Stimulated activated CD8-positive, alpha-beta memory T cell treated with anti-CD3 and anti-CD28 coated beads, Interleukin-12 subunit alpha, Interleukin-12 subunit beta, amount 100 ng/mL, for 24 hours (primary cell): Measurements from ENCODE around the gene PIP5K1C.

Experiments used
- DNase-seq: peaks from one replicate; pipeline ENCODE4 v3.0.0-alpha.2; 2020; ENCODE audit errors: extremely low read depth

The PIP5K1C gene

DNA sequence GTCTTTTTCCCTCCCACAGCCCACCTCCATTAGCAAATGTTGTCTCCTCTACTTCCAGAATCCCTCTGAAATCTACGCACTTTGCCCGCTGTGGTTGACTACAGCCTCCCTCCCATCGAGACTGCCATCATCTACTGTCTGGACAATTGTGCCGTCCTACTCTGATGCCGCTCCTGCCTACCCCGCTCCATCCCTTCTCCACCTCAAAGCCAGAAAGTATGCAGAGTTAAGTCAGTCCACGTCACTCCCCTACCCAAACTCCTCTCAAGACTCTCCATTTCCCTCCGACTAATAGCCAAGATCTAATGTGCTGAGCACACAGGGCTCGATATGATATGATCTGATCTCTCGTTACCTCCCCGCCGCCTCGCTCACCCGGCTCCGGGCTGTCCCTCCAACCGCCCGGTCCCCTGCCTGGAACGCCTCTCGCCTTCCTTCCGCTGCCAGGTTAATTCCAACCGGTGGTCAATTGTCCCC, 74.2 kb downstream of the PIP5K1C start:
- no peak for DNase-seq

DNA sequence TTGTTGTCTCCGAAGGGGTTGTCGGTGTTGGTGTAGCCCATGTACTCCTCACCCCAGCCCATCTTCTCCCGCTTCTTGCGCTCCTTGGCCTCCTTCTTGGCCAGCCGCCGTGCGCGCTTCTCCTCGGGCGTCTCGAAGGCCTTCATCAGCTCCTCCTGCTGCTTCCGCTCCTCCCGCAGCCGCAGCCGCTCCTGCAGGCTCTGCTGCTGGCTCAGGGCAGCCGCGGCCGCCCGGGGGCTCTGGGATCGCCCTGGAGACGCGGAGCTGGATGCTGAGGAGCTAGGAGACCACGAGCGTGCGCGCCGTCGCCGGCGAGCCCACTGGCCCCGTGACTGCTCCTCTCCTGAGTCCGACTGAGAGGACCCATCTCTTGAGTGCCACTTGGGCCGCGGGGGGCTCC, 76.6 kb downstream of the PIP5K1C start:
- no peak for DNase-seq

DNA sequence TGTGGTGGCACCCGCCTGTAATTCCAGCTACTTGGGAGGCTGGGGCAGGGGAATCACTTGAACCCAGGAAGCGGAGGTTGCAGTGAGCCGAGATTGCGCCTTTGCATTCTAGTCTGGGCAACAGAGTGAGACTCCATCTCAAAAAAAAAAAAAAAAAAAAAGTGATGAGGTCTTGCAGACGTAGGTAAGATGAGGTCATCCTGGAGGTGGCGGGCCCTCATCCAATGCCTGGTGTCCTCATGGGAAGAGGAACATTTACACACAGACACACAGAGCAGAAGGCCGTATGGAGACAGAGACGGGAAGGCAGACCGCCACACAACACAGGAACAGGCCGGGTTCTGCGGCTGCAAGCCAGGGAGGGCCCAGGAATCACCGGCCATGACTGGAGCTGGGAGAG, 78.0 kb downstream of the PIP5K1C start:
- DNase-seq, result no peak

DNA sequence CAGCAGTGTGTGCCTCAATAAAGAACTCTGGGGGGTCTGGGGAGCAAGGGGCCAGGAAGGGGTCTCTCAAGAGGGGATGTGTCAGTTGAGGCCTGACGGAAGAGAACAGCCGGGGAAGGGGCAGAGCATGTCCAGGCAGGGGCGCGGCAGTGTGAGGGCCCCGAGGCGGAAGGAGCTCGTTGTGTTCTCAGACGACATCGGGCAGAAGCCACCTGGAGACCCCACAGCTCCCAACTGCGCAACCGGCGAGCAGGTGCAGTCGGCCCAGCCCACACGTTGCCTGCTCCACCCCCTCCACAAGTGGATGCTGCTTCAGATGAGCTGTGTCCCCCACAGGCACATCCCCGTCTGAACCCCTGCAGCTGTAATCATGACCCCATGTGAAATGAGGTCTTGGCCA, 78.6 kb downstream of the PIP5K1C start:
- DNase-seq, result no peak

DNA sequence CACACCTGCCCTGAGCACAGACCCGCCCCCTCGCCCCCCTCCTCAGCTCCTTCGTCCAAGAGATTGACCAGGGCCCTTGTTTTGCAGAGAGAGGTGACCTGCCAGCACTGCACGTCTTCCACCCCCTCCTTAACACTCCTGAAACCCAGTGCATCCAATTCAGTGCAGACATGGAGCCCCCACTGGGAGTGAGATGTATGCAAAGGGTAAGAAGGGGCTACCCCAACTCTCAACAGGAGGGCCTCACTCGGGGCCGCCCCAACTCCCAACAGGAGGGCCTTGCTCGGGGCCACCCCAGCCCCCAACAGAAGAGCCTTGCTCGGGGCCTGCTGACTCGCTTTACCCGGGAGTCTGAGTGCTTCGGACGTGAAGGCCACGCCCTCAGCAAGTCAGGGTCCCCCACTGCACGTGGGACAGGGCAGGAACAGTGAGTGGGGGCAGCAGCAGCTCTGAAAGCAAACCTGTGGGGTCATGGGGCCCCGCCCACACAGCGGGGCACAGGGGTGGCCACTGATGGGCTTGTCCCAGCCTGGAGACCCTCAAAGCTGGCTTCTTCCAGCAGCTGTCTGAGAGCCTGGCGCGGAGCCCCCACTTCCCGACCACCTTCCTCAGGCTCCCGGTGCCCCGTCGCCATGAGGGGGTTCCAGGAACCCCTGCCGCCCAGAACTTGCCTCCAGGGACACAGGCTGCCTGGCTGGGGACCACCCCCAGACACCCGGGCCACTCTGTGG, 79.3 kb downstream of the PIP5K1C start:
- DNase-seq, result no peak

DNA sequence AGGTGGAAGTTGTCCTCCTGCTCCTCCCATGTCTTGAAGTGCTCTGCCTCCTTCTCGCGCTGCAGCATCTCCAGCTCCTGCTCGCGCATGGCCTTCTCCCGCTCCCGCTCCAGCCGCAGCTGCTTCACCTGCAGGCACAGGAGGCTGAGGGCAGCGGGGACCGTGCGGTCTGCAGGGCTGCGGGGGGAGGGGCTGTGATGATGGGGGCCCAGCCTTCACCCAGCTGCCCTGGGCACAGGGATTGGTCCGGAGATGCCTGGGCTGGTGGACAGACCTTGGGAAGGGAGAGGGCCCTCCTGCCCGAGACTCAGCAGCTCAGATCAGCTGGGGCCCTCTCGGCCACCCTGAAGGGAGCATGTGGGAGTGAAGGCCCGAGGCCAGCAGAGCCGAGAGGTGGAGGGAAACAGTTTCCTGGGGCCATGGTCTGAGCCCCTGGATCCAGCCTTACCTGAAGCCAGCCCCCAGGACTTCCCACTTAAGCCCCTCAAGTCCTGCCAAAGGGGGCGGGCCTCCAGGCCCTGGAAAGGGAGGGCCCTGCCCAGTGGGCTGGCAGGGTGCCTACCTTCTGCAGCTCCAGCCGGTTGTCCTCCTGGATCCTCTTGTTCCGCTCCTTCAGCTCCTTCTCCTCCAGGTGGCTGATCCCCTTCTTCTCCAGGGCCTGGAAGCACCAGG, 80.0 kb downstream of the PIP5K1C start:
- DNase-seq, result no peak

DNA sequence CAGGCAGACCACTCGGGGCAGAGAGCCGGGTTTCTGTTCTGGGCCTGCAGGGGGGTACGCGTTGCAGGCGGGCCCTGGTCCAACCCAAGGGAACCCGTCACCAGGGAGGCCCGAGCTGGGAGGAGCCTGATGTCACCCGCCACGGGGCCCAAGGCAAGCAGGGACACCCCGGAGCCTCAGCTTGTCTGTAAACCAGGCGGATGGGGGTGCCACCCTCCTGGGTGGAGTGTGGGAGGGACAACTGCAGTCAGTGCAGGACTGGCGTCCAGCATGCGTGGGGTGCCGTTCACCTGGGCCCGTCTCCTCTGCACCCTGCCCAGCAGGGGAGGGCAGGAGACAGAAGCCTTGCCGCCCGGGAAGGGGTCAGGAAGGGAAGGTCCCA, 80.6 kb downstream of the PIP5K1C start:
- no peak for DNase-seq

DNA sequence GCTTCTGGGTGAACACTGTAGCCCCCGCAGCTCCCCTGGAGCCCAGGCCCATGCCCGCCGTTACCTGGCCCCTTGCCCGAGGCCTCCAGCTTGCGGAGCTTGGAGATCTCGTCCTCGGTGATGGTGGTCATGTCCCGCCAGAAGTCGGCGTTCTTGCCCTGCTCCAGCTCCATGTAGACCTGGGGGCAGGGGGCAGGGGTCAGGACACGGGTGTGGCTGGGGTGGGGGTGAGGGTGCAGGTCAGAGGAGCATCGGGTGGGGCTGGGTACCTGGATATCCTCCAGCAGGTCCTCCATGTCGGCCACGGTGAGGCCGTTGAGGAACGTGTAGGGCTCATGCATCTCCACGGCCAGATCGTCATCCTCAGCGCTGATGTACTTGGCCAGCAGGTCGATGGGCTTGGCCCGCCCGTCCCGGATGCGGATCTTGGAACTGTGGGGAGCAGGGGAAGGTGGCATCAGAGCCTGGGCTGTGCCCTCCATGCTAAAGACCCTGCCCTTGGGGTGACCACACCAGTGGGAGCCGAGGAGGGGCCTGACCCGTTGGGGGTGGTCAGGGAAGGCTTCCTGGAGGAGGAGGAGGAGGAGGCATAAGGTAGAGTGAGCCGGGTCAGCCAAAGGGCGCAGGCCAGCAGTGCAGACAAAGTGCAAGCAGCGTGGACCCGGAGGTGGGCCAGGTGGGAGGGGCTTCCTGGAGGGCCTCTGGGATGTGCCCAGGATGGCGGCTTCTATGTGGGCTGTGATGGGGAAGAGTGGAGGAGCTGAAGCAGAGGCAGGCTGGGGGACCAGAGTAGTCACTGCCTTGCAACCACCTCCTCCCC, 81.2 kb downstream of the PIP5K1C start:
- no peak for DNase-seq

DNA sequence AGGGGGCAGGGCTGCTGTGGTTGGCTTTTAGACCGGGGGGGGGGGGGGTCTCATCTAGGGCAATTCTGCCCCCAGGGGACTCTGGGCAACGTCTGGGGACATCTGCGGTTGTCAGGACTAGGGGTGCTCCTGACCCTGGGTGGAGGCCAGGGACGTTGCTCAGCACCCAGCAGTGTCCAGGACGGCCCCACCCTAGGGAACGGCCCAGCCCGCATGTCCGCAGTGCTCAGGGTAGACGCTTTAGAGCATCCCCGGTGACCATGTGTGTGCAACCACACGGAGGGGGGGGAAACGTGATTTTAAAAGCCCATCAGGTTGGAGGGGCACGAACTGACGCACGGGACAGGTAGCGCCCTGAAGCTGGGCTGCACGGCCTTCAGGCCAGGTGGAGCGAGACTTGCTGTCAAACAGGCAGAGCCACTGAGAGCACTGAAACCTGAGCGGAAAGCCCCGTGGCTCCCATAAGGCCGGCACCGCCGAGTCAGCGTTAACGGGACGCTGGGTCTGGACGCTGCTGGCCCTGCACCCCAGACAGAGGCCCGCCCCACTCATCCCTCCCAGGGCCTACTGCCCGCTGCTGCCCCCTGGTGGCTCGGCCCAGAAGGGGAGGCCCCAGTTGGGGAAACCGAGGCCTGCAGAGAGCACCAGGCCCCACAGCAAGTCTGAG, 82.0 kb downstream of the PIP5K1C start:
- DNase-seq, result no peak

DNA sequence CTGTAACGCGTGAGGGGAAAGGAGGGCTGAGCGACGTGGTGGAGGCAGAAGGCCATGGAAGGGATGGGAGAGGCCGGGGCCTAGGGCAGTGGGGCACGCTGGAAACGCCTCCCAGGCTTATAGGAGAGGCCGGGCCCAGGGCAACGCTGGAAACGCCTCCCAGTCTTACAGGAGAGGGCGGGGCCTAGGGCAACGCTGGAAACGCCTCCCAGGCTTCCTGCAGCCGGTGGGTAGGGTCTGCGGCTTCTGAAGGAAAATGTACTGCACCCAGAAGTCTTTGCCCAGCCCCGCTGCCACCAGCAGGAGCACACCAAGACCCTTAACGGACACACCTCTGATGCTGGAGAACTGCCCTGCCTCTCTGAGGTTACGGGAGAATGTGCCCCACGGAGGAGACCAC, 82.8 kb downstream of the PIP5K1C start:
- DNase-seq, result no peak

DNA sequence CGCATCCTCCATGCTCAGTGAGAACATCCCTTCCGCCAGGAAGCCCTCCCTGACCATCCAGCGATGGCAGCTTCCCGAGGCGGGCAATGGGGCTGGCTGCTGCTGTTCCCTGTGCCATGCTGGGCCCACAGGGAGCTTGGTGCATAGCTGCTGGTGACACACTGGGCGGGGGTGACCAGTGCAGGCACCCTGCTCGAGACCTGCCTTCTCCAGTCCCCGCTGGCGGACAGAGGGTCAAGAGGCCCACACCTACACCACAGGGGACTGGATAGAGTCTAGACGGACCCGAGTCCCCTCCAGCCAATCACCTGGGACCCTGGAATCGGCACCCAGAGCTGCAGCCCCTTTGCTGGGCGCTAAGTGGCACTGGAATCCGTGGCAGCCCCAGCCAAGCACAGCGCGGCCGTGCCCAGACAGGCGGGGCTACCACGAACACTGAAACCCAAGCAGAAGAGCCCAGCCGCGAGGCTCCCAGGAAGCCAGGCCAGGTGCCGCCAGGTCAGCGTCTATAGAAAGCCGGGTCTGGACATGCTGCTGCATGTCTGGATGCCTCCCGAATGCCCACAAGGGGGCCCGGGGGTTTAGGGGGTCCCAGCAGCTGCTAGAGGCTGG, 84.6 kb downstream of the PIP5K1C start:
- DNase-seq, result no peak

DNA sequence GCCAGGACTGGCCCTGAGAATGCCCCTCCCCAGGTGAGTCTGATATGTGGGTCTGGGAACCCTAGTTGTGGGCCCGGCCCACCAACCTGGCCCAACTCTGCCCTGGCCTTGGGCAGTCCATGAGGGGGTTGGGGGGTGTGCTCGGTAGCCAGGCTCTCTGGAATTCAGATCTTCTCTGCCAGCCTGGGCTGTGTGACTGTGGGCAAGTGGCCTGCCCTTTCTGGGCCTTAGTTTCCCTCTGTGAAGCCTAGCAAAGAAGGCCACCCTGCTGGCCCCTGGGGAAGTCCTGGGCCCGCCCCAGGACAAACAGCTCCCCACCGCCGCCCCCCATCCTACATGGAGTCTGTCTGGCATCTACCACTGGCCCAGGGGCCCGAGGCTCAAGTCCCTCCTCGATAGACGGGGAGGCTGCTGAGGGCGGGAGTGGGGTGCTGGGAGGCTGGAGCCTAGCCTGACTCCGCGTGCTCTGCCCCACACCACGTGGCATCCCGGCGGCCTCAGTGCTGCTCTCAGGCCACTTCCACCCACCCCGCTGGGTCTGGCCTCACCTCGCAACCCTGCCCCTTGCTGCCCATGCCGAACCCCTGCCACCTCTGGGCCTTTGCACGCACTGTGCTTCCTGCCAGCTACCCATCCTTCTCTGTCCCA, 85.3 kb downstream of the PIP5K1C start:
- no peak for DNase-seq

DNA sequence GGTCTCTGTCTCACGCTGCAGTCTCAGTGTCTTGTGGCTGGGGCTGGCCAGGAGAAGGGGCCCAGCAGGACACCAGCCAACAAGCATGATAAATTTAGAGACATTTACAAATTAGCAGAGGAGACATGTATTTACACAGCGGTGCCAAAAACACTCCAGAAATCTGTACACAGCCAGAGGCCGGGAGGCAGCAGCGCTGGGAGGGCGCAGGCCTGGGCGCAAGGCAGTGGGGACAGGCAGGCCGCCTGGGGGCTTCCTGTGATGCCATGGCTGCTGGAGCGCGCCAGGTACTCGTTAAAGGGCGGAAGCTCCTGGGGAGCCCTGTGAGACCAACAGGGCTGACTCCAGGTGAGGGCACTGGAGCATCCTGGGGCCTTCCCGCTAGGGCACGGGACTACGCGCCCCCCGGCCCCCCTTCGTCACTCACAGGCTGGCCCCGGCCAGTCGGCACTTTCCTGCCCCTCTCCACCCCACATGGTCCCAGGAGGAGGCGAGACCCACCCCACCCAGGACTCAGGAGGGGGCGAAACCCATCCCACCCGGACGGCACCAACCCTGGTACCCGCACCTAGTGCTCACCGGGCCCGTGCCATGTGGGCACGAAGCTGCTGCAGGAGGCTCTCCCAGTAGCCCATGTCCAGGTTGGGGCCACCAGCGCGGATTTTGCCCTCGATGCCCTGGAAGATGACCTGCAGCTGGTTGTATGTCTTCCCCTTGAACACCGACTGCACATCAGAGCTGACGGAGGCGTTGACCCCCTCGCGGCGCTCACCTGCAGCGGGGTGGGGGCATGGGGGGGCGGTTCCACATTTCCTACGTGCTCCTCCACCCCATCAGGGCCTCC, 86.2 kb downstream of the PIP5K1C start:
- no peak for DNase-seq

DNA sequence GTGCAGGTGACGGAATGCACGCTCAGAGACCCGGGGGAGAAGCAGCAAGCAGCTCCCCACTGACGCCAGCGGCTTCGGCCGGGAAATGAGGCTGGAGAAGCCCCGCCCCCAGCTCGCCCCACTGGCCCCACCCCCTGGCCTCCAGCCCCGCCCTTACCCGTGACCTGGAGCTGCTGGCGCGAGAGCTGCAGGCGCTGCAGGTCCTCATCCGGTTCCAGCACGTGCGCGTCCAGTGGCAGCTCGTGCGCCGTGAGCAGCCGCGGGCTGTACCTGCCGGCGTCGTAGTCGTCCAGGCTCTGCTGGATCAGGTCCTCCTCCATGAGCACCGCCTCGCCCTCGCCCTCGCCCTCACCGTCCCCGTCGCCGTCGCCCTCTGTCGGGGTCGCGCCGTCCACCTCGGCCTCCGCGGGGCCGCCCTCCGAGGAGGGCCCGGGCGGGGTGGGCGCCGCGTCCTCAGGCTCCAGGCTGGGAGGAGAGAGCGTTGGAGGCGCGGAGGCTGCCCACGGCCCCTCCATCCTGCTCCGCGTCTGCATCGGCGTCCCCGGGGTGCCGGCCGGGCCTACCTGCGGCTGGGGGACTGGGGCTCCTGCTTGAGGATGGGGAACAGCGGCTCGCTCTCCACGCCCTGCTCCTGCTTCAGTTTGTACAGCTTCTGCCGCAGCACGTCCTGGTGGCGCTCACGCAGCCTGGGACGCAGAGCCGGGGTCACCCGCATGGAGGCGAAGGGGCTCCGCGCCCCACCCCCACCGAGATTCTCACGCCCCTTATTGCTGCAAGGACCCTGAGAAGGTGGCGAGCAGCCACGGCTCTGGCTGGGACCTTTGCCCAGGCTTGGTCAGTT, 87.1 kb downstream of the PIP5K1C start:
- no peak for DNase-seq

DNA sequence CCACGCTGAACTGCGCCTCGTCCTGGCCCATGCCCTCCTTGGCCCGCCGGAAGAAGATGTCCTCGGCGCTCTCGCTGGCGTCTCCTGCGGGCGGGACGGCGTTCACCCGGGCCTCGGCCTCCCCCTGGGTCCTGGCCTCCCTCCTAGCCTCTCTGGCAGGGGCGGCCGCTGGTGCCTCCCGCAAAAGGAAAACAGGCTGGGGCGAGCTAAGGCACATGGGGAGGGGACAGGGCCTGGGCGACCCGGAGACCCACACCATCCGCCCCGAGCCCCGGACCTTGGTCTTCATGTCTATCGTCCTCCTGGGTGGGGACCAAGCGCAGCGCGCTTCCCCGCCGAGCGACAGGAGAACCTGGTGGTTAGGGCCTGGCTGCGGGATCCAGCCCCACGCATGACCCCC, 87.9 kb downstream of the PIP5K1C start:
- DNase-seq, result no peak

DNA sequence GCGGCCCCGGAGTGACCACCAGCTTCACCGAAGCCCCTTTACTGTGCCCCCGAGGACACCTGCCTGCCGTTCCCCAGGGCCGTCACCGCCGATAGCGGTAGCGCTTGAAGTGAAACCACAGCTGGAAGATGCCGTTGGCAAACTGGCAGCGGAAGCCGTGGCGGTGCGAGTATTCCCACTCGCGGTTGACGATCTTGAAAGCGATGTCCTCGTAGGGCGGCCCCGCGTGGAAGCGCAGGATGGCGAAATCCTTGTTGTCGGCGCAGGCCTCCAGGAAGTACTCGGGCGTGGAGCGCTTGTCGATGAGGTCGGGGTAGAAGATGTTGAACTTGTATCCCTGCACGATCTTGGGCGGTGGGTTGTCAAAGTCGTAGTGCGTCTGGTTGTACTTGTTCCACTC, 88.4 kb downstream of the PIP5K1C start:
- DNase-seq, result no peak

DNA sequence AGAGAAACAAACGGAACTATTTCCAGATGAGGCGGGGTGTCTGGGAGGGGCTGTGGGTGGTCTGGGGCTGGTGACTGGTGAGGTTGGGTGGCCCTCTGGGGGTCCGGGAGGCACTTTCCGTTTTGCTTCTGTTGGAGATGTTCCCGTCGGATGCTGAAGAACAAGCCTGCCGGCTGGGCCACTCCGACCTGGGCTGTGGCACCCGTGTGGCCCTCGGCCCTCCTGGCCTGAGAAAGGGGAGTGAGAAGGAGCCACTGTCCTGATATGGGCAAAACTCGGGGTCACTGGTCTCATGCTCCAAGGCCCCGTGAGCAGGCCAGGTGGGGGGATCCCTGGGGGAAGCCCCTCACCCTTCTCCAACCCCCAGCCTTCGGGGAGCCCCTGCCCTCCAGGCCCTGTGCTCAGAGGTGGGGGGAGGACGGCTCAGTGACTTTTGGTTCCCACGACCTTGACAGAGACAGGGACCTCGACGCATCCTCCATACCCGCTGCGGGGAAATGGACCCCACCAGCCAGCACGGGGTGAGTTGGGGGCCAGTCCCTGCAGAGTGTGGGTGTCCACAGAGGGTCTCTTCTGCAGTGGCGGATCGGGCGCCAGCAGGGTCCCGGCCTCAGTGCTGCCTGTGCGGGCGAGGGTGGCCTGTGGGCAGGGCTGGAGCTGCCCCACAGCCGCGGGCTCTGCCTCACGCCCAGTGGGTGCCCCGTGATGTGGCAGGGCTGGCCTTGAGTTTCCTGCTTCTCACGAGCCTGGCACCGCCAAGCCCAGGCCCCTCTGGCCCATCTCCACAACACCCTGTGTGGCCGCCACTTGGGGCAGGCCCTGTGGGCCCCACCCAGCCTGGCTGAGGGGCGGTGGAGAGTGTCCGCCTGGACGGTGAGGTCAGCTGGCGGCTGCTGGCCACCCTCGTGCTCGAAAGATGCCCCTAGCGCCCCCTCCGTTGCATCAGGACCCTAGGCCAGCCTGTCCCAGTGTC, 89.2 kb downstream of the PIP5K1C start:
- DNase-seq, result no peak
